ENCODE results near the gene TMEM115. TPM values are rescaled to one million over a fixed set of nuclear protein-coding genes. Genes with fewer than 3 reads are reported as not detected.

The TMEM115 gene
- total and polyA plus RNA-seq, 2 of the 13 experiments (the other 11 are each of a cell fraction or from before 2014, with no cell fraction given): 22.1 to 30.7 TPM

DNA sequence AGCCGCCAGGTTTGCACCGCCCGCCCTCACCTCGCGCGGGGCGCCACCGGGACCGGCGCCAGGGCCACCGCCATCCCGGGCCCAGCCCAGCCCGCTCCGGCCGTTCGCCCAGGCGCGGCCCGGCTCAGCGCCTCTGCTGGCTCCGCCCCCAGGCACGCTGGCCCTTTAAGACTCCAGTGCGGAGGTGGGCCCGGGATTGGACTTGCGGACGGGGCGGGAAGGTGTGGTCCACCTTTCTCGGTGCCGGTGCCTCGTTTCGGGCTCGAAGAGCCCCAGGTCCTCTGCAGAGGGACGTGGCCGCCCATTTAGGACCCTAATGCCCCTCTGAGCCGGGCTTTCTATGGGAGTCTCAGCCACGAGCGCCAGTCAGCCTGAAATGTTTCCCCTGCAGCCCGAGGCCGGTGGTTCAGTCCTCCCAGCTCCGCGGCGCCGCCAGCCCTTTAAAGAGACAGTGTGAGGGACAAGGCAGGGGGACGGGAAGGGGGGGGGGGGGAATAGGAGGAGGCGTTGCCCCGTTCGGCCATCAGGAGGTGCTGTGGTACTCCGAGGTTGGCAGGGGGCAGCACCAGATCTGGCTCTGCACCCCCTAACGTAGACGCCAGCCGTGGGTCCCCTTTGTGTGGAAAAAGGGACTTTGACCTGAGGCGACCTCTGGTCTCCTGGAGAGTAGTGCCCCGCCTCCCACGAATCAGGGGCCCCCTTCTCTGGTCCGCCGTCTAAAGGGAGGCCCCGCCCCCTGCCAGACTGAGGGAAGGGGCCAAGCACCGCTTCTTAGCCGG, 37.8 kb downstream of the TMEM115 start (continued):
- TF ChIP-seq, protein P1, sequence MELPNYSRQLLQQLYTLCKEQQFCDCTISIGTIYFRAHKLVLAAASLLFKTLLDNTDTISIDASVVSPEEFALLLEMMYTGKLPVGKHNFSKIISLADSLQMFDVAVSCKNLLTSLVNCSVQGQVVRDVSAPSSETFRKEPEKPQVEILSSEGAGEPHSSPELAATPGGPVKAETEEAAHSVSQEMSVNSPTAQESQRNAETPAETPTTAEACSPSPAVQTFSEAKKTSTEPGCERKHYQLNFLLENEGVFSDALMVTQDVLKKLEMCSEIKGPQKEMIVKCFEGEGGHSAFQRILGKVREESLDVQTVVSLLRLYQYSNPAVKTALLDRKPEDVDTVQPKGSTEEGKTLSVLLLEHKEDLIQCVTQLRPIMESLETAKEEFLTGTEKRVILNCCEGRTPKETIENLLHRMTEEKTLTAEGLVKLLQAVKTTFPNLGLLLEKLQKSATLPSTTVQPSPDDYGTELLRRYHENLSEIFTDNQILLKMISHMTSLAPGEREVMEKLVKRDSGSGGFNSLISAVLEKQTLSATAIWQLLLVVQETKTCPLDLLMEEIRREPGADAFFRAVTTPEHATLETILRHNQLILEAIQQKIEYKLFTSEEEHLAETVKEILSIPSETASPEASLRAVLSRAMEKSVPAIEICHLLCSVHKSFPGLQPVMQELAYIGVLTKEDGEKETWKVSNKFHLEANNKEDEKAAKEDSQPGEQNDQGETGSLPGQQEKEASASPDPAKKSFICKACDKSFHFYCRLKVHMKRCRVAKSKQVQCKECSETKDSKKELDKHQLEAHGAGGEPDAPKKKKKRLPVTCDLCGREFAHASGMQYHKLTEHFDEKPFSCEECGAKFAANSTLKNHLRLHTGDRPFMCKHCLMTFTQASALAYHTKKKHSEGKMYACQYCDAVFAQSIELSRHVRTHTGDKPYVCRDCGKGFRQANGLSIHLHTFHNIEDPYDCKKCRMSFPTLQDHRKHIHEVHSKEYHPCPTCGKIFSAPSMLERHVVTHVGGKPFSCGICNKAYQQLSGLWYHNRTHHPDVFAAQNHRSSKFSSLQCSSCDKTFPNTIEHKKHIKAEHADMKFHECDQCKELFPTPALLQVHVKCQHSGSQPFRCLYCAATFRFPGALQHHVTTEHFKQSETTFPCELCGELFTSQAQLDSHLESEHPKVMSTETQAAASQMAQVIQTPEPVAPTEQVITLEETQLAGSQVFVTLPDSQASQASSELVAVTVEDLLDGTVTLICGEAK (IDR thresholded peaks at IDR 0.05): no peak
- TF ChIP-seq, protein P1 (CRISPR knock-in tag; IDR thresholded peaks at IDR 0.05): no peak
- 0 out of 2 replicates have a peak, but pooled peaks have one; percentile 59 for TF ChIP-seq NAIF1 (CRISPR knock-in tag; IDR thresholded peaks at IDR 0.05; ENCODE audit: borderline replicate concordance)
- no peak for TF ChIP-seq MTA3 (CRISPR knock-in tag; IDR thresholded peaks at IDR 0.05)
- 0 out of 2 replicates have a peak, but pooled peaks have one; percentile 37 for TF ChIP-seq ZNF761 (CRISPR knock-in tag; conservative IDR thresholded peaks at IDR 0.05)
- TF ChIP-seq GATAD1 (CRISPR knock-in tag; IDR thresholded peaks at IDR 0.05): no peak
- TF ChIP-seq CREB1 (IDR thresholded peaks at IDR 0.05): no peak
- peak; percentile 56; the same call in 1 of the 2 replicates for TF ChIP-seq CREB1 (CRISPR knock-in tag; IDR thresholded peaks at IDR 0.05)
- peak; percentile 27; the same call in 1 of the 2 replicates for TF ChIP-seq ZNF773 (CRISPR knock-in tag; IDR thresholded peaks at IDR 0.05; ENCODE audit: borderline replicate concordance)
- TF ChIP-seq, protein P2, sequence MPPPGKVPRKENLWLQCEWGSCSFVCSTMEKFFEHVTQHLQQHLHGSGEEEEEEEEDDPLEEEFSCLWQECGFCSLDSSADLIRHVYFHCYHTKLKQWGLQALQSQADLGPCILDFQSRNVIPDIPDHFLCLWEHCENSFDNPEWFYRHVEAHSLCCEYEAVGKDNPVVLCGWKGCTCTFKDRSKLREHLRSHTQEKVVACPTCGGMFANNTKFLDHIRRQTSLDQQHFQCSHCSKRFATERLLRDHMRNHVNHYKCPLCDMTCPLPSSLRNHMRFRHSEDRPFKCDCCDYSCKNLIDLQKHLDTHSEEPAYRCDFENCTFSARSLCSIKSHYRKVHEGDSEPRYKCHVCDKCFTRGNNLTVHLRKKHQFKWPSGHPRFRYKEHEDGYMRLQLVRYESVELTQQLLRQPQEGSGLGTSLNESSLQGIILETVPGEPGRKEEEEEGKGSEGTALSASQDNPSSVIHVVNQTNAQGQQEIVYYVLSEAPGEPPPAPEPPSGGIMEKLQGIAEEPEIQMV (CRISPR knock-in tag; IDR thresholded peaks at IDR 0.05; ENCODE audit: low read depth): no peak; the same call in 1 of the 2 replicates
- no peak for TF ChIP-seq ZFAT (CRISPR knock-in tag; conservative IDR thresholded peaks at IDR 0.05)
- TF ChIP-seq ZNF34 (CRISPR knock-in tag; IDR thresholded peaks at IDR 0.05; ENCODE audit: borderline replicate concordance): no peak; the same call in 1 of the 2 replicates
- TF ChIP-seq GZF1 (CRISPR knock-in tag; IDR thresholded peaks at IDR 0.05): no peak
- TF ChIP-seq ZNF138 (CRISPR knock-in tag; IDR thresholded peaks at IDR 0.05; ENCODE audit: low read depth): peak; percentile 55; the same call in 1 of the 2 replicates
- TF ChIP-seq HOXA9 (CRISPR knock-in tag; IDR thresholded peaks at IDR 0.05; ENCODE audit: borderline replicate concordance): no peak
- TF ChIP-seq ZNF569 (CRISPR knock-in tag; IDR thresholded peaks at IDR 0.05; ENCODE audit: borderline replicate concordance): no peak
- no peak for TF ChIP-seq MBD4 (IDR thresholded peaks at IDR 0.05; ENCODE audit: borderline replicate concordance, low read length)
- TF ChIP-seq, protein P3, sequence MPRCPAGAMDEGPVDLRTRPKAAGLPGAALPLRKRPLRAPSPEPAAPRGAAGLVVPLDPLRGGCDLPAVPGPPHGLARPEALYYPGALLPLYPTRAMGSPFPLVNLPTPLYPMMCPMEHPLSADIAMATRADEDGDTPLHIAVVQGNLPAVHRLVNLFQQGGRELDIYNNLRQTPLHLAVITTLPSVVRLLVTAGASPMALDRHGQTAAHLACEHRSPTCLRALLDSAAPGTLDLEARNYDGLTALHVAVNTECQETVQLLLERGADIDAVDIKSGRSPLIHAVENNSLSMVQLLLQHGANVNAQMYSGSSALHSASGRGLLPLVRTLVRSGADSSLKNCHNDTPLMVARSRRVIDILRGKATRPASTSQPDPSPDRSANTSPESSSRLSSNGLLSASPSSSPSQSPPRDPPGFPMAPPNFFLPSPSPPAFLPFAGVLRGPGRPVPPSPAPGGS (CRISPR knock-in tag; IDR thresholded peaks at IDR 0.05): 0 out of 2 replicates have a peak, but pooled peaks have one; percentile 49

All from HepG2 (cell line).